Endothelial cell of umbilical vein (primary cell): Measurements from ENCODE around the gene SPINT3. TPM values are rescaled to one million over a fixed set of nuclear protein-coding genes. Genes with fewer than 3 reads are reported as not detected.

ENCODE experiments used
- BruUV-seq: library from RNA; stranded (reverse); fragments of 400-500 nt; replicated peaks from 2 replicates; lab custom pipeline; 2021; lab: Mats Ljungman, UMichigan
- CTCF ChIA-PET: fragments of 300-600, 350-600 bp; sonication (Branson Sonifier 250); formaldehyde crosslinking; loops from one replicate; lab custom pipeline; 2021; ENCODE audit warnings: antibody characterized with exemption, inconsistent platforms; lab: Charles Lee
- POLR2A ChIA-PET: fragments of 300-600, 350-600 bp; sonication (Branson Sonifier 250); formaldehyde crosslinking; loops from one replicate; lab custom pipeline; 2021; ENCODE audit warnings: antibody characterized with exemption, inconsistent platforms; lab: Charles Lee
- DNase-seq: peaks from one replicate; pipeline ENCODE4 v3.0.0-alpha.2; 2011; ENCODE audit warnings: low read depth, low spot score
- FAIRE-seq: peaks from 2 replicates; lab custom pipeline; 2011; peaks lifted over from hg19 to GRCh38; lab: Jason Lieb, UNC
- H2AFZ ChIP-seq: 2 replicates; pipeline ENCODE4 v1.6.0; 2012; ENCODE audit warnings: low read depth, low read length, control low read depth, inconsistent platforms
- H3K27ac ChIP-seq: 2 replicates; pipeline ENCODE4 v1.5.1; 2011; ENCODE audit warnings: low read depth, mild to moderate bottlenecking, control low read depth, low read length, moderate library complexity; ENCODE audit not compliant: insufficient read depth
- H3K27me3 ChIP-seq, 2 experiments: 2 replicates each; pipeline versions ENCODE4 v1.6.0 to v1.6.1; 2011; ENCODE audit warnings: low read length in 2 of 2, mixed read lengths in 1 of 2; ENCODE audit not compliant: control insufficient read depth in 2 of 2, insufficient read depth in 2 of 2
- H3K36me3 ChIP-seq, 2 experiments: 2 replicates in 1 of 2; 3 replicates in 1 of 2; pipeline ENCODE4 v1.5.1; 2011; ENCODE audit warnings: low read length in 2 of 2, mild to moderate bottlenecking in 1 of 2, moderate library complexity in 1 of 2; ENCODE audit not compliant: control insufficient read depth in 2 of 2, insufficient read depth in 2 of 2; ENCODE audit errors: extremely low read depth in 1 of 2
- H3K4me1 ChIP-seq: 3 replicates; pipeline ENCODE4 v1.5.1; 2011; ENCODE audit warnings: mild to moderate bottlenecking, low read length; ENCODE audit not compliant: control insufficient read depth, insufficient read depth; ENCODE audit errors: extremely low read depth
- H3K4me2 ChIP-seq: 2 replicates; pipeline ENCODE4 v1.6.1; 2011; ENCODE audit warnings: low read length, control low read depth, mixed read lengths; ENCODE audit not compliant: insufficient read depth
- H3K4me3 ChIP-seq, 3 experiments: fragments of 200-600 bp in 1 of 3; sonication (generic), shearing (Covaris generic) in 1 of 3; replicated peaks in 1 of 3; 2 replicates each; pipeline ENCODE4 v1.5.1; 2011 to 2016; ENCODE audit warnings: control low read depth in 3 of 3, low read length in 3 of 3, mild to moderate bottlenecking in 2 of 3, inconsistent platforms in 1 of 3, low read depth in 1 of 3, moderate library complexity in 1 of 3; ENCODE audit not compliant: insufficient read depth in 1 of 3
- H3K79me2 ChIP-seq: 2 replicates; pipeline ENCODE4 v1.6.0; 2012; ENCODE audit warnings: low read length, inconsistent platforms; ENCODE audit not compliant: control insufficient read depth, insufficient read depth
- H3K9ac ChIP-seq: replicated peaks from 2 replicates; pipeline ENCODE3; 2011; ENCODE audit warnings: low read length, control low read depth; ENCODE audit not compliant: insufficient read depth; ENCODE audit errors: extremely low read depth
- H3K9me1 ChIP-seq: replicated peaks from 3 replicates; pipeline ENCODE4 v1.6.0; 2011; ENCODE audit warnings: mild to moderate bottlenecking, low read length; ENCODE audit not compliant: control insufficient read depth, insufficient read depth; ENCODE audit errors: extremely low read depth
- H3K9me3 ChIP-seq: replicated peaks from 2 replicates; pipeline ENCODE4 v1.5.1; 2012; ENCODE audit warnings: low read length, inconsistent platforms; ENCODE audit not compliant: control insufficient read depth, insufficient read depth
- H4K20me1 ChIP-seq: replicated peaks from 2 replicates; pipeline ENCODE3; 2011; ENCODE audit warnings: mild to moderate bottlenecking, low read length; ENCODE audit not compliant: control insufficient read depth, insufficient read depth; ENCODE audit errors: extremely low read depth
- EZH2 ChIP-seq: IDR thresholded peaks from 2 replicates; pipeline ENCODE4 v1.6.1; 2012; ENCODE audit warnings: borderline replicate concordance, low read depth, mild to moderate bottlenecking, moderate library complexity, low read length, inconsistent platforms; ENCODE audit not compliant: severe bottlenecking
- FOS ChIP-seq: IDR thresholded peaks from 2 replicates; pipeline ENCODE4 v1.6.1; 2011; ENCODE audit warnings: mild to moderate bottlenecking, low read length, moderate library complexity, borderline replicate concordance; ENCODE audit not compliant: insufficient read depth
- GATA2 ChIP-seq: IDR thresholded peaks from 2 replicates; pipeline ENCODE4 v1.7.0; 2011; ENCODE audit warnings: low read depth, mild to moderate bottlenecking, moderate library complexity, mixed read lengths, low read length; ENCODE audit not compliant: insufficient read length, insufficient read depth
- JUN ChIP-seq: IDR thresholded peaks from 2 replicates; pipeline ENCODE4 v1.6.1; 2011; ENCODE audit warnings: borderline replicate concordance, low read depth; ENCODE audit not compliant: insufficient read length, insufficient read depth
- MYC ChIP-seq: IDR thresholded peaks from one replicate; pipeline ENCODE4 v1.6.1; 2011; ENCODE audit warnings: mild to moderate bottlenecking, low read depth, low read length
- POLR2A ChIP-seq: IDR thresholded peaks from 2 replicates; pipeline ENCODE4 v1.6.1; 2012; ENCODE audit warnings: low read depth, mild to moderate bottlenecking, control low read depth, low read length
- POLR2AphosphoS5 ChIP-seq: IDR thresholded peaks from 2 replicates; pipeline ENCODE4 v1.6.1; 2012; ENCODE audit warnings: low read depth, mild to moderate bottlenecking, control low read depth, low read length, moderate library complexity; ENCODE audit not compliant: insufficient read depth
- dilution Hi-C: fragments of 300-500 bp; cut with MboI; formaldehyde crosslinking; loops from one replicate; pipeline ENCODE4 v1.15.0; 2019; ENCODE audit warnings: low sequenced_read_pairs; ENCODE audit not compliant: extremely low pct_ligation_motif_present
- intact Hi-C: fragments of 100-400 bp; cut with micrococcal nuclease; formaldehyde crosslinking; loops from one replicate; pipeline ENCODE4 v1.10.0; 2022
- polyA plus RNA-seq, 4 experiments: library from polyadenylated mRNA; depleted of rRNA in 3 of 4; stranded (reverse) in 3 of 4; unstranded in 1 of 4; fragments of >200 nt; gene quantifications; 2 replicates each; pipeline versions ENCODE4 v1.2.1 to v1.2.3, GENCODE V29; 2011 to 2012; ENCODE audit warnings: missing spikeins in 1 of 4
- total RNA-seq: library from RNA; stranded (reverse); gene quantifications from 2 replicates; pipeline ENCODE4 v1.2.3, GENCODE V29; 2021
- TF ChIP-seq, protein P1 (sequence below), 2 donors: IDR thresholded peaks; 1 replicate in 1 of 2; 2 replicates in 1 of 2; pipeline ENCODE4 v1.5.1; 2011; ENCODE audit warnings: low read length in 2 of 2, mild to moderate bottlenecking in 2 of 2, moderate library complexity in 2 of 2, control low read depth in 1 of 2, inconsistent platforms in 1 of 2, low read depth in 1 of 2; ENCODE audit not compliant: insufficient read depth in 1 of 2; ENCODE audit errors: extremely low read depth in 1 of 2
- TF ChIP-seq, protein P2 (sequence below): IDR thresholded peaks from 2 replicates; pipeline ENCODE4 v1.6.1; 2011; ENCODE audit not compliant: insufficient read depth, insufficient read length

SPINT3 gene
- total and polyA plus RNA-seq, 2 donors (not counting 3 experiments of a cell fraction or from before 2014, with no cell fraction given), result not detected

DNA sequence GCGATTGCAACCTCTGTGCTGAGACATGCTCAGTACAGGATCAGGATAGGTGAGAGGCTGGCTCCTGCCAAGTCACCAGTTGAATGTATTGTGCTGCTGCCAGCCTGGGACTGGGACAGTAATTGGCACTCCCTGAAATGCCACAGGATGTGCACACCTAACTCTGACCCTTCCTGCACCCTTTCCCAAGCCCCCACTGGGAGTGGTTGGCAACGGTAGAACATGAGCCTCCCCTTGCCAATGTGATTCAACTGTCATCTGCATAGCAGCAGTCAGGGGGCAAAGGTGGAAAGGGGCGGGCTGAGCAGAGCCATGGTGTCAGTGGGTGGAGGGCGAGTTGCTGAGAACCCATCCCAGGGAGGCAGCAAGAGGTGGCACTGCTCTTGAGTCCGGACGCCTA lies 15.4 kb downstream of the SPINT3 start:
- no peaks in the 10 kb centered on the region for H3K36me3 ChIP-seq
- H3K9me3 ChIP-seq, result no peaks in the 10 kb centered on the region
- peaks cover 3 to 6% of the 10 kb centered on the region in 2 experiments for H3K27me3 ChIP-seq
- H3K79me2 ChIP-seq, result no peaks in the 10 kb centered on the region
- H3K4me2 ChIP-seq, result no peak overlapping the region
- POLR2A ChIA-PET, result no interaction called here
- no peak for DNase-seq
- dilution Hi-C loops, result no loop called here
- H3K4me1 ChIP-seq, result no peaks in the 10 kb centered on the region
- no peak overlapping the region for H2AFZ ChIP-seq
- no peak overlapping the region for H3K27ac ChIP-seq
- no peak overlapping the region for H3K9ac ChIP-seq
- no TSS peak for BruUV-seq
- FAIRE-seq, result no peak
- TF ChIP-seq EZH2, result no peak
- TF ChIP-seq, protein P1, sequence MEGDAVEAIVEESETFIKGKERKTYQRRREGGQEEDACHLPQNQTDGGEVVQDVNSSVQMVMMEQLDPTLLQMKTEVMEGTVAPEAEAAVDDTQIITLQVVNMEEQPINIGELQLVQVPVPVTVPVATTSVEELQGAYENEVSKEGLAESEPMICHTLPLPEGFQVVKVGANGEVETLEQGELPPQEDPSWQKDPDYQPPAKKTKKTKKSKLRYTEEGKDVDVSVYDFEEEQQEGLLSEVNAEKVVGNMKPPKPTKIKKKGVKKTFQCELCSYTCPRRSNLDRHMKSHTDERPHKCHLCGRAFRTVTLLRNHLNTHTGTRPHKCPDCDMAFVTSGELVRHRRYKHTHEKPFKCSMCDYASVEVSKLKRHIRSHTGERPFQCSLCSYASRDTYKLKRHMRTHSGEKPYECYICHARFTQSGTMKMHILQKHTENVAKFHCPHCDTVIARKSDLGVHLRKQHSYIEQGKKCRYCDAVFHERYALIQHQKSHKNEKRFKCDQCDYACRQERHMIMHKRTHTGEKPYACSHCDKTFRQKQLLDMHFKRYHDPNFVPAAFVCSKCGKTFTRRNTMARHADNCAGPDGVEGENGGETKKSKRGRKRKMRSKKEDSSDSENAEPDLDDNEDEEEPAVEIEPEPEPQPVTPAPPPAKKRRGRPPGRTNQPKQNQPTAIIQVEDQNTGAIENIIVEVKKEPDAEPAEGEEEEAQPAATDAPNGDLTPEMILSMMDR (IDR thresholded peaks at IDR 0.05; ENCODE audit: extremely low read depth in 1 of 2, insufficient read depth in 1 of 2, low read depth in 1 of 2, low read length in 2 of 2), result no peak
- TF ChIP-seq JUN, result no peak
- TF ChIP-seq FOS, result no peak
- no peak for TF ChIP-seq MYC
- no peak for TF ChIP-seq GATA2
- no peak for TF ChIP-seq POLR2A
- TF ChIP-seq, protein P2, sequence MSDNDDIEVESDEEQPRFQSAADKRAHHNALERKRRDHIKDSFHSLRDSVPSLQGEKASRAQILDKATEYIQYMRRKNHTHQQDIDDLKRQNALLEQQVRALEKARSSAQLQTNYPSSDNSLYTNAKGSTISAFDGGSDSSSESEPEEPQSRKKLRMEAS, result no peak
- no peak for TF ChIP-seq POLR2AphosphoS5
- intact Hi-C loops, result no loop called here
- H3K4me3 ChIP-seq, result no peak overlapping the region
- H4K20me1 ChIP-seq, result no peaks in the 10 kb centered on the region
- no peaks in the 10 kb centered on the region for H3K9me1 ChIP-seq
- CTCF ChIA-PET, result no interaction called here
